Activated B cell treated with CpG ODN at 0.5 μM for 24 hours (primary cell): ENCODE measurements around the gene FOSL1. TPM values are rescaled to one million over a fixed set of nuclear protein-coding genes. Genes with fewer than 3 reads are reported as not detected.

Source experiments
- ATAC-seq: fragments of 200-7000 bp; cut with Tn5 transposase; one replicate; pipeline ENCODE4 v1.10.0; 2021; ENCODE audit warnings: low read depth, mild to moderate bottlenecking, moderate library complexity
- CTCF ChIA-PET: fragments of 350-600 bp; sonication (Branson Sonifier 250); formaldehyde crosslinking; loops from one replicate; lab custom pipeline; 2021; ENCODE audit warnings: antibody characterized with exemption; lab: Charles Lee
- POLR2A ChIA-PET: fragments of 350-600 bp; sonication (Branson Sonifier 250); formaldehyde crosslinking; loops from one replicate; lab custom pipeline; 2021; ENCODE audit warnings: antibody characterized with exemption; lab: Charles Lee
- DNase-seq: peaks from one replicate; pipeline ENCODE4 v3.0.0; 2022
- H3K27ac Mint-ChIP-seq: one replicate; pipeline ENCODE4 v1.8.0; 2020; ENCODE audit warnings: mixed read lengths
- H3K27me3 Mint-ChIP-seq: one replicate; pipeline ENCODE4 v1.8.0; 2021; ENCODE audit warnings: mixed read lengths
- H3K36me3 Mint-ChIP-seq: one replicate; pipeline ENCODE4 v1.8.0; 2021; ENCODE audit warnings: low read depth, mixed read lengths
- H3K4me1 Mint-ChIP-seq: one replicate; pipeline ENCODE4 v1.8.0; 2021; ENCODE audit warnings: mixed read lengths
- H3K4me3 Mint-ChIP-seq: one replicate; pipeline ENCODE4 v1.8.0; 2020; ENCODE audit warnings: mild to moderate bottlenecking, mixed read lengths
- H3K9me3 Mint-ChIP-seq: one replicate; pipeline ENCODE4 v1.8.0; 2020; ENCODE audit warnings: mixed read lengths
- CTCF ChIP-seq: fragments of 200-600 bp; IDR thresholded peaks from one replicate; pipeline ENCODE4 v1.8.0; 2022; ENCODE audit warnings: antibody characterized with exemption, mild to moderate bottlenecking
- intact Hi-C: fragments of 100-400 bp; cut with micrococcal nuclease; formaldehyde crosslinking; loops from one replicate; pipeline ENCODE4 v1.15.1; 2024
- total RNA-seq: library from RNA; stranded (reverse); gene quantifications from 2 replicates; pipeline ENCODE4 v1.2.3, GENCODE V29; 2022

FOSL1 gene
- total RNA-seq, 1 donor from 2014 or later: 1.4 TPM

GRCh38 chr11:65854161-65854592 lies 46.0 kb downstream of the FOSL1 start:
- Mint-ChIP-seq H3K9me3 (no peaks in the 10 kb centered on the region), H3K27me3 (no peaks in the 10 kb centered on the region), H3K36me3 (peaks cover 63% of the 10 kb centered on the region), H3K4me1 (peaks cover 46% of the 10 kb centered on the region), H3K4me3 (peak overlapping the region; percentile 24), H3K27ac (no peak overlapping the region)
- no peak for TF ChIP-seq CTCF
- ATAC-seq (no peak), DNase-seq (no peak)
- intact Hi-C loops: no loop called here
- ChIA-PET POLR2A (interaction anchor here (0.6 kb wide), 1 partner anchor 100 kb away, joined by 3 read pairs; no protein-coding TSS in a partner anchor), CTCF (no interaction called here)

GRCh38 chr11:65853246-65853979 lies 46.8 kb downstream of the FOSL1 start:
- no peaks in the 10 kb centered on the region for H3K27me3 Mint-ChIP-seq
- ChIA-PET CTCF (interaction anchor here (0.7 to 1.4 kb wide), 3 partner anchors 26 to 141 kb away, joined by 3 to 6 read pairs (median 3); partner anchors contain the start of gene KAT5), POLR2A (interaction anchor here (0.5 to 2.8 kb wide), 7 partner anchors 20 to 517 kb away, joined by 3 to 13 read pairs (median 4); partner anchors contain the start of genes CCDC85B and SNX32)
- H3K9me3 Mint-ChIP-seq: no peaks in the 10 kb centered on the region
- no peak for DNase-seq
- no peak for TF ChIP-seq CTCF
- intact Hi-C loops: no loop called here
- H3K36me3 Mint-ChIP-seq: peaks cover 62% of the 10 kb centered on the region
- ATAC-seq: no peak
- no peak overlapping the region for H3K4me3 Mint-ChIP-seq
- peak overlapping the region; percentile 12 for H3K27ac Mint-ChIP-seq
- peaks cover 41% of the 10 kb centered on the region for H3K4me1 Mint-ChIP-seq

GRCh38 chr11:65852508-65853245 lies 47.5 kb downstream of the FOSL1 start:
- no peak overlapping the region for H3K27ac Mint-ChIP-seq
- no peaks in the 10 kb centered on the region for H3K9me3 Mint-ChIP-seq
- no peaks in the 10 kb centered on the region for H3K27me3 Mint-ChIP-seq
- peaks cover 38% of the 10 kb centered on the region for H3K4me1 Mint-ChIP-seq
- no peak for TF ChIP-seq CTCF
- H3K4me3 Mint-ChIP-seq: no peak overlapping the region
- intact Hi-C loops: no loop called here
- ATAC-seq: no peak
- POLR2A ChIA-PET: interaction anchor here (0.5 to 2.8 kb wide), 11 partner anchors 9 to 516 kb away, joined by 3 to 13 read pairs (median 4); partner anchors contain the start of genes CCDC85B, RELA and SNX32
- no peak for DNase-seq
- CTCF ChIA-PET: interaction anchor here (0.7 to 1.4 kb wide), 4 partner anchors 25 to 141 kb away, joined by 3 to 6 read pairs (median 3); partner anchors contain the start of gene KAT5
- H3K36me3 Mint-ChIP-seq: peaks cover 60% of the 10 kb centered on the region

- Mint-ChIP-seq H3K27ac (peak overlapping the region; percentile 59), H3K36me3 (peaks cover 59% of the 10 kb centered on the region), H3K4me1 (peaks cover 38% of the 10 kb centered on the region), H3K9me3 (no peaks in the 10 kb centered on the region), H3K4me3 (no peak overlapping the region), H3K27me3 (no peaks in the 10 kb centered on the region)
- no peak for TF ChIP-seq CTCF
- ChIA-PET CTCF (interaction anchor here (1.2 to 1.4 kb wide), 4 partner anchors 8 to 140 kb away, joined by 3 to 6 read pairs (median 4); partner anchors contain the start of genes KAT5 and MUS81), POLR2A (interaction anchor here (0.5 to 4.2 kb wide), 12 partner anchors 8 to 350 kb away, joined by 3 to 26 read pairs (median 4); partner anchors contain the start of genes CCDC85B, CFL1, MUS81 and RELA)
- intact Hi-C loops: no loop called here
- DNase-seq (no peak), ATAC-seq (no peak)
These were observed 48.2 kb downstream of the FOSL1 start for GRCh38 chr11:65851811-65852507.
